ENCODE measurements around the gene AMZ1.

GRCh38 chr7:2753148-2753547 is 65.1 kb downstream of the AMZ1 start:
- no peak for TF ChIP-seq CTCF (IDR thresholded peaks at IDR 0.05; ENCODE audit: borderline replicate concordance, extremely low read depth, low read length, poor library complexity, severe bottlenecking)
- no peak for TF ChIP-seq EZH2 (IDR thresholded peaks at IDR 0.05; ENCODE audit: borderline replicate concordance, low read depth, low read length, severe bottlenecking)
